NCI-H2107 (cell line): ENCODE measurements around the gene DVL1.
"Not testable (repeated sequence)": the region's sequence is repeated elsewhere in the genome, so short reads cannot be mapped to it uniquely, and the experiment has no call there.

ENCODE experiments used
- DNase-seq: peaks from one replicate; lab custom pipeline; 2025; lab: John Stamatoyannopoulos, UW

DVL1 gene

DNA sequence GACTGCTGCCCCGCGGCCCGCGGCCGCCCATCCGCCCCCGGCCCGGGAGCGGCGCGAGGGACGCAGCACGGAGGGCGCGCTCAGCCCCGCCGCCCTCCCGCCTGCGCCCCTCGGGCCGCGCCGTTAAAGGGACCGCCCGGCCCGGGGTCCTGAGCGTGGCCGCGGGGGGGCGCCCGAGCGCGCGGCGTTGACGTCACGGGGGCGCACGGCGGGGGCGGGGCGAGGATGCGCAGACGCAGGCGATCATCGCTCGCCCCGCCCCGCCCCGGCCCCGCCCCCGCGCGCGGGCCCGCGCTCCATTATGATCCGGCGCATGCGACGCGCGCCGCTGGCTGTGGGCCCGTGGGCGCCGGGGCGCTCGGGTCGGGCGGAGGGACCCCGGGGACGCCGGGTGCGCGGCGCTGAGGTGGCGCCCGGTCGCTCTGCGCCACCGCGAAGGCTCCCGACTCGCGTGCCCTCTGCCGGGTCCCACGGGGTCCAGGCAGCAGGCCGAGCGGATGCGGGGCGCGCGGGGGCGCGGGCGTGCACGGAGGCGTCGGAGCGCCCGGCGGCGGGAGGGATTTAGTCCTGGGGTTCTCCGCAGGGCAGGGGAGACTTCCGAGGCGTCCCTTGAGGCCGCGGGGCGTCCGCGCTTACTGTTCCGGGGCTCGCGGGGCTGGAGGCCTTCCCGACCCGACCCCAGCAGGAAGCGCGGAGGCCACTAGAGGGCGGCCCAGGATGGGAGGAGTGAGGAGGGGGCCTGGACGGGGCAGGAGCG is at the start of gene DVL1:
Gene DVL1, minus strand, starts transcription at position 163 of the 757 bp plus-strand sequence. CDS start 353 bp downstream, outside the sequence.
- no peak for DNase-seq

DNA sequence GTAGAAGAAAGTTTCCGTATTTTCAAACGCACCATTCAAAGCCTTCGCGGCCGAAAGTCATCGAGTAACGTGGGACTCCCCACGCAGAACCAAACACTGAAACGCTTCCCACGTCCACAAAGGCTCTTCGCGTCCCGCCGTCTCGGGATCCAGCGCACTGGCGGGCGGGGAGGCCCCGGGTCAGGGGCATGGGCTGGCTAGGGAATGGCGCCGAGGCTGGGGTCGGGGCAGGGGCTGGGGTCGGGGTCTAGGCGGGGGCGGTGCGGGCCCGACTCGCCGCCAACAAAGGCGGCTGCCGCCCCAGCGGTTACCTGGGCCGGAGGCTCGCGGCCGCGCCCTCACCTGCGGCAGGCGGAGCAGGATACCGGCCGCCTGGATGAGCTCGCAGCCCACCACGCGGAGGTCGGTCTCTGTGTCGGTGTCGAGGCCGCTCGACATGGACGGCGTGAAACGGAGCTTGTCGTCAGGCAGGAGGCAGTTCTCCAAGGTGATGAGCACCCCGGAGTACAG is 49.5 kb upstream of the DVL1 start:
- DNase-seq: no peak

DNA sequence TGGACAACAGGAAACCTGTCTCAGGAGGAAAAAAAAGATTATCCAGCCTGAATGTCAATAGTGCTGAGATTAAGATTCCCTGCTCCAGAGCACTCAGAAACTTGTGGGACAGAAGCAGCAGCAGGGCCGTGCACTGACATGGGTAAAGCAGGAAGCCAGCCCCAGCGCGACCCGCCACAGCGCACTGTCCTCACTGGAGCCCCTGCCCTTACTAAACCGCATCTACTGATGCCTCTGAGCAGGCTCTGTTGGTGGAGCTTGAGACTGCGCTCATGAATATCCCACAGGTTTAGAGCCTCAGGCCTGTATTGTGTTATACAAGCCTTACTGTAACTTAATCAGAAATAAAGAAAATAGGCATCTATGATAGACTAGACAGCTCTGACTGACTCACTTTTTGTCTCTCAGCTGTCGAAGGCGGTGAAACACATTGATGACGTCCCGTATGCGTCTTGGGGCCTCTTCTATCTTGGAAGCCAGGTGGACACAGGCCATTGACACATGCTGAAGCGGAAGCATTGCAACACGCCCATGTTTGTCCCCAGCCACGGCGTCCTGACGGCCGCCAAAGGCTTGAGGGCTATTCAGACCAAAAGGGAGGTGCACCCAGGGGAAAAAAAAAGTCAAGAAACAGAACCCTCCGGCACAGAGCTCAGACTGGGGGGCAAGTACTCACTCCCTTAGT is 48.8 kb upstream of the DVL1 start:
- no peak for DNase-seq

DNA sequence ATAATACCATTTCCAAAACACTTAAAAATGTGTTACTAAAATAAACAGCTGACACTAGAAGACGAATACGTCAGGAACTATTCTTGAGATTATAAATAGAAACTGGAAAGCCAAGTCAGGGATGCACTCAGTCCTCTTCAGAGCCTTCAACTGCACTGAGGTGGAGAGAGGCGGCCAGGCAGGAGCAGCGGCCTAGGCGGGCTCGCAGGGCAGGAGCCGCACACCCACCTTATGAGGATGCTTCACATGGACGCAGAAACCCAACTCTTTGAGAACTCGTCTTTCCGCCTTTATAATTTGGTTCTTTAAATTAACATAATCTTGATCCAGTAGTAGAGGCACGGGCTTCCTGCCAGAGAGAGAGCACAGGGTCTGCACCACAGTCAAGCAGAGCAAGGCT is 45.9 kb upstream of the DVL1 start:
- DNase-seq: no peak

DNA sequence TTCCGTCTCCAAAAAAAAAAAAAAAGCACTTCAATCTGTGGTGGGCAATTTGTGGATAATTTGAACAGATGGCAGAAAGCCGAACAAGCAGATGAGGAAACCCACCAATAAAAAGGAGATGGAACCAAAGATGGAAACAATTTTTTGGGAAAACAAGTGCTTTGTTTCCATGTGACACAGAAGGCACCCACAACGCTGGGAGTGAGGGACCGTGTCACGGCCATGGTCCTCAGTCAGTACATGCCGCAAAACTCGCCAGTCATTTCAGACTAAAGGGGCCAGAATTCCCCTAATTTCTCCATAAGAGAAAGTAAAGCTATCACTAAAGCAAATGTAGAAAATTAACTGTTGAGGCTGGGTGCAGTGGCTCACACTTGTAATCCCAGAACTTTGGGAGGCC is 44.9 kb upstream of the DVL1 start:
- no peak for DNase-seq

DNA sequence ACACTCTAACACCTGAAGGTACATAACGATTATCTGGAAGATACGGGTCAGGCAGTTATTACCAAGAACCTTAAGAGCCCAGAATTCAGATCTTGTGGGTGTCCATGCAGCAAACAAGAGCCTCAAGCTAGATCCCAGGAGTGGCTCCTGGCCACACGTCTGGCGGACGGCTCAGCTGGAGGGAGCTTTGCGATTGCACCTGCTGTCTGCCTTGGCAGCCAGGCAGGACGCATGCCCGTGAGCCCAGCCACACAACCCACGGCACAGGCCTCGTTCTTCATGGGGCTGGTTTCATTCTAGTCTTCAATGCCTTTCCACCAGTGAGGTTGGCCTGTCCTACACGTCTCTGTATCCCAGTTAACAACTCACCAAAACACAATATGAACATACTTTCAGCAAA is 44.2 kb upstream of the DVL1 start:
- DNase-seq: no peak

DNA sequence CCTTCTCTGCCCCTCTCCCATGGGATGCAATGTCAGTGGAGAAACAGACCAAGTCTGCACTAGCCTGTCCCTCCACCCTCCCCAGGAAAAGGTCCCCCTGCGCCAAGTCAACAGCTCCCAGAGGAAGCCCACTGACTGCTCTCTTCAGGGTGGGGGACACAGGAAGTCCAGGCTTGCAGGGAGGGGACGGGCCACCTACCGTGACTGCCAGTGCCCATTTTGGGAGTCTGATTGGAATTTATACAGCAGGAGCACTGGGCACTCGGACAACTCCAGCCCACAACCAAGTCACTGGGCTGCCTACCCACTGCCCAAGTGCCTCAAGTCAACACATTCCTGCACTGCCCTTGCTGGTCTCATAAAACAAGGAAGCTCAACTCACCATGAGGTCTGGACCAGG is 43.8 kb upstream of the DVL1 start:
- DNase-seq: no peak

DNA sequence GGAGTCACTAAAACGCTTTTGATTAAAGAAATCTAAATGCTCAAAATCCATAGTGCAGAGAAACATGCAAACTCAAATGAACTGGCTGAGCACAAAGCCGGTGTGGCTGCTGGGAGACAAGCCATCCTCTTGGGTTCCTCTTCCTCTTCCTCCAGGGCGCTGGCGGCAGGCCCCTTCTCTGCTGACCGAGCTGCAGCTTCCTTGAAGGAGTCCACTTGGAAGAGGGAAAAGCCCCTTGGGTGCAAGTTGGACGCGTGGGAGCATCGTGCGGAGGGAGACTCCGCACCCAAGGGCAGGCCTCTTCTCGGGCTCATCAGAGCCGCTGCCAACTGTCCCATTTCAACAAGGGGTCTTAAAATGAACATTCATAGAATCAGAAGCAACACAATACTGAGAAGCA is 42.0 kb upstream of the DVL1 start:
- DNase-seq: no peak

DNA sequence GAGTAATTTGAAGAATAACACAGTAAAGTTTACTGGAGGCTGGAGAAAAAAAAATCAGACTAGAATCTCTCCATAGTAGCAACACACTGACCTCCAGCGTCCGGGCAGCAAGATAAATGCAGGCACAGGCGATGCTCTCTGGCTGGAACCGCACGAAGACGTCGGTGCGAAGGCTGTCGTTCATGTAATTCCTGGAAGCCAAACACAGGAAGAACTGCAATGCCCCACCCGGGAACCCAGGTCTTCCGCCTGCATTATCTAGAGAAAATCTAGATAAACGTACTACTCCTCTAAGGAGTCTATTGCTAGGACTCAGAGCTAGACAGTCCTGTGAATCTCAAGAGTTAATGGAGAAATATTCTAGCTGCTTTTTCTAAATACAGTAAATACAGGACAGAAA is 41.5 kb upstream of the DVL1 start:
- DNase-seq: no peak

DNA sequence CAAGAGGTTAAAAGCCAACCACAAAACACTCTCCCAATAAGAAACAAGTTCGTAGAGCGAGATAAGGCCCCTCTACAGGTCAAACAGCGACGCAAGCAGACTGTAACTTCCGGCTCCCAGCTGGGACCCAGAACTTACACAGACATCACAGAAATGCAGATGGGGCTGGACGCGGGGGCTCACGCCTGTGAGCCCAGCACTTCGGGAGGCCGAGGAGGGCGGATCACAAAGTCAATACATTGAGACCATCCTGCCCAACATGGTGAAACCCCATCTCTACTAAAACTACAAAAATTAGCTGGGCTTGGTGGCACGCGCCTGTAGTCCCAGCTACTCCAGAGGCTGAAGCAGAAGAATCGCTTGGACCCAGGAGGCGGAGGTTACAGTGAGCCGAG is 38.9 kb upstream of the DVL1 start:
- no peak for DNase-seq

DNA sequence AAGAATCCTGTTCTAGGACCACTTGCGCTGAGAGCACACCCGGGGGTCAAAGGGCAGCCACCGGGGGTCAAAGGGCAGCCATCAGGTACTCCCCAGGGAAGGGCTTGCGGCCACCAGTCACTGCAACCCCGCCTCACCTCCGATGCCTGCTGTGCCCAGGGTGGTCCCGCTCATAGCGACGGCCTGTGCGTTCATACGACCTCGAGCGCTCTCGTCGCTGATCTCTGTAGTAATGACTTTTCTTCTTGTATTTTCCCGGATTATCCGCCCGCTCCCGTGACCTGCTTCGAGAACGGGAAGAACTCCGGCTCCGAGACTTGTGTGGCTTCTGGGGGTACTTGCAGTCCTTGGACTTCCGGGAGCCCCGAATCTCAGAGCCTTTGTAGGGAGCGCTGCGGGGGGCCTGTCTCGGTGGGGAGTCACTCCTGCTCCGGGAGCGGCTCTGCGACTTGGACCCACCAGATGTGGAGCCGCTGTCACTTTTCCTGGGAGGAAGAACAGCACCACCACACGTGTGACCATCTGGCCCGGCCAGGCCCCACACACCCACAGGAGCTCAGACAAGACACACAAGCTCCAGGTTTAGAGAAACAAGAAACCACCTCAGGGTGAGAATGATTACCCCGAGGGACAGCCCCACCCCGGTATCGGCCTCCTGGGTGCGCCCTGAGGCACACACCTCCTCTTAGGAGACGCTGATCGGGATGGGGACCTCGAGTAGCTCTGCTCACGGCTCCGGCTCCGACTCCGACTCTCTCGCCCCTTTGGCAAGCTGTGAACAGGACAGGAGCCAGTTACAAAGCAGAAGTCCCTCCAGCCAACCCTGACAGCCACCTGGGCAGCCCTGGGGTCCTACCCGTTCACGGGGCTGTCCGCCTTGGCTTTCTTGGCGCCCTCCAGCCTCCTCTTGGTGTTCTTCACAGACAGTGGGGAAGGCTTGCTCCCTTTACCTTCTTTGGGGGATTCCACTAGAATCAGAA is 38.2 kb upstream of the DVL1 start:
- no peak for DNase-seq

DNA sequence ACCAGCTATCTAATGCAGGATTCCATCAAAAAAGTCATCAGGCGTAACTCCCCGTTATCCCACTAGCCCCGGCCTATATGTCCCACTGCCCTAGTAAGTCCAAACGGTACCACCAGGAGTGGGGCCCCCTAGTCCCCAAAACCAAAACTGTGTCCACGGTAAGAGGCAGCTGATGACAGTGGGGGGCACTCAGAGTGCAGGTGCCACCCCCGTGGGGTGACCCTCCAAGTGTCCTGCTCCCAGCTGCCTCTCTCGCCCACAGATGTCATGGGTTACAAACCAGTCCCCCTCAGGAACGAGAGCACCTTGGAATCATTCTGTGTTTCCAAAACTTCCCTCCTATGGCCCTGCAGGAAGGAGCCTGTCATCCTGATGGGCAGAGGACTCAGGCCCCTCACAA is 36.7 kb upstream of the DVL1 start:
- no peak for DNase-seq

DNA sequence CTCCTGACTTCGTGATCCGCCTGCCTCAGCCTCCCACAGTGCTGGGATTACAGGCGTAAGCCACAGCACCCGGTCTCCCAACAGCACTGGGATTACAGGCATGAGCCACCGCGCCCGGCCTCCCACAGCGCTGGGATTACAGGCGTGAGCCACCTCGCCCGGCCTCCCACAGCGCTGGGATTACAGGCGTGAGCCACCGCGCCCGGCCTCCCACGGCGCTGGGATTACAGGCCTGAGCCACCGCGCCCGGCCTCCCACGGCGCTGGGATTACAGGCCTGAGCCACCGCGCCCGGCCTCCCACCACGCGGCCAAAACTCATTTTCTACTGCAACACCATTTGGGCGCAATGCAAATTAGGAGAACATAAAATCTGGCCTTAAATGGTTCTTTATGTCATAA is 36.1 kb upstream of the DVL1 start:
- not testable (repeated sequence) for DNase-seq

DNA sequence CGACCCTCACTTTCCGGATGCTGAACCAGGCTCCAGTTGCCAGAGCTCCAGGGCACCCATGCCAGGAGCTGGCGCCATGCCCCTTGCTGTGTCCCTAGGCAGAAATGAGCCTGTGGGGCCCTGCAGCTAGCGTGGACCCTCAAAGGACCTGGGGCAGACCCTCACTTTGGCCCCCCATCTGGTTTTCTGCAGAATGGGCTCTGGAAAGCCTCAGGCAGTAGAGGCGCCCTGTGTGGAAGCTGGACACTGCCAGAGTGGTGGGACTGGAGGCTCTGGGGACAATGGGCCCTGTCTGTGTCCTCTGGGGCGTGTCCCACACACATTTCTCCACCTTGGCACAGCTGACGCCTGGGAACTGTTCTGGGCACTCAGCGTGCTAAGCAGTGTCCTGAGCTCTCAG is 32.1 kb upstream of the DVL1 start:
- no peak for DNase-seq

DNA sequence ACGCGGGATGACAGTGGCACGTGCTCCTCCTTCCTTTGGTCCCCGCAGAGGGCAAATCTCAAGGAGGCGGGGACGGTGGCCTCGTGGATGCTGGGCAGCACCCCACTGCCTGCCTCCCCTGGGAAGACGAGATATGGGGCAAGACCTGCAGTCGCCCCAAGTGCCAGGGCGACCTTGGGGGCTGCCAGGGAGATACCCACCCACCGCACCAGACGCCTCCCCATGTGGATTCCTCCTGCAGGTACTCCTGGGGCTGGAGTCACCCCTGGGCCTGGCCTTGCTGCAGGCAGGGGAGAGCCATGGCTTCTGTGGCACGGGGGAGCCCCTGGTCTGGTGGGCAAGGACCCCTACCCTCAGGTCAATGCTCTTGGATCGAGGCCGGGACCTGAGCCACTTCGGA is 31.6 kb upstream of the DVL1 start:
- no peak for DNase-seq

DNA sequence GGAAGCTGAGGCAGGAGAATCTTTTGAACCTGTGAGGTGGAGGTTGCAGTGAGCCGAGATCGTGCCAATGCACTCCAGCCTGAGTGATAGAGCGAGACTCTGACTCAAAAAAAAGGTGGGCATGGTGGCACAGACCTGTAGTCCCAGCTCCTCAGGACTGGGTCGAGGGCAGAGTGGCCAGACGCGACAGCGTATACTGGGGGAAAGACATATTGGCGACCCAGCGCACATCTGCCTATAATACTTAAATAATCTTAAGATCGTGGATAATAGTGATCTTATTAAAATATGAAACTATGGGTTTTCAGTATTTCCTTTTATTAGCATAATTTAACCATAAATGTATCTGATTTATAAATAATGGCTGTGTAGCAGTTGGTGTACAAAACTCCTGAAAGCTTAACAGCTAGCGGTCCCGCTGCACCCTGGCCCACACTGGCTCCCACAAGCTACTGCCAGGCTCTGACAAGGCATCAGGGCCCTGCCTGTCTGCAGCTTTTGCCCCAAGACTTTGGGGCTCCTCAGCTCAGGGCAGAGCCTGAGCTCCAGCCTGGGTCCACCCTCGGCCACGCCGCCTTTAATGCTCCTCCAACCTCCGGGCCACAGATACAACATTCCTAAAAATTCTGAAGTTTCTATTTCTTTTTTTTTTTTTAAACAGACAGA is 28.5 kb upstream of the DVL1 start:
- DNase-seq: no peak

DNA sequence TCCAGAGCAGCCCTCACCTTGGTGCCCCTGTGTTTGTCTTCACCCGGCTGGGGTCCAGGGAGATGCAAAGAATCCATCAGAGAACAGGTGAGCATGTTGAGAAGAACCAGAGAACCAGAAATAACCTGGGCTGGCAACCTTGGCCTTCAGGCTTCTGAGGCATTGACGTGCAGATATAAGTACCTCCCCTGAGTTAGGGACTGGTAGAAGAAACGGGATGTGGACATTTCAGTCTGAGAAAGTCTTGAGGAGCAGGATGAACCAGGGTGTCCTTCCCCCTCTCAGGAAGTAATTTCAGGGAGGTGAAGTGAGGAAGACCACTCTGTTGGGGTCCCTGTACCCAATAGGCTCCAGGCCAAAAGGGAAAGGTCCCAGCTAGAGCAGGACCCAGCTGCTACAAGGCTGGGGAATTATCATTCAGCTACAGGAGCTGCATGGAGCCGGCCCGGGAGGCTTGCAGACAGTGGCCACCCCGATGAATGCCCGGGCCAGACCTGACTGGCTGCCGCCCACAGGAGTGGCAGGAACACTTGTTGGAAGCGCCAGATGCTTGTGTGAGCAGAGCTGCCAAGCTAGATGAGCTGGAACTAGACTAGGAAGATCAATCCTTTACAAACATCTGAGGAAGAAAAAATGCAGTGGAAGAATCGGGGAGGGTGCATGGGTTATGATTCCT is 27.5 kb upstream of the DVL1 start:
- DNase-seq: no peak

DNA sequence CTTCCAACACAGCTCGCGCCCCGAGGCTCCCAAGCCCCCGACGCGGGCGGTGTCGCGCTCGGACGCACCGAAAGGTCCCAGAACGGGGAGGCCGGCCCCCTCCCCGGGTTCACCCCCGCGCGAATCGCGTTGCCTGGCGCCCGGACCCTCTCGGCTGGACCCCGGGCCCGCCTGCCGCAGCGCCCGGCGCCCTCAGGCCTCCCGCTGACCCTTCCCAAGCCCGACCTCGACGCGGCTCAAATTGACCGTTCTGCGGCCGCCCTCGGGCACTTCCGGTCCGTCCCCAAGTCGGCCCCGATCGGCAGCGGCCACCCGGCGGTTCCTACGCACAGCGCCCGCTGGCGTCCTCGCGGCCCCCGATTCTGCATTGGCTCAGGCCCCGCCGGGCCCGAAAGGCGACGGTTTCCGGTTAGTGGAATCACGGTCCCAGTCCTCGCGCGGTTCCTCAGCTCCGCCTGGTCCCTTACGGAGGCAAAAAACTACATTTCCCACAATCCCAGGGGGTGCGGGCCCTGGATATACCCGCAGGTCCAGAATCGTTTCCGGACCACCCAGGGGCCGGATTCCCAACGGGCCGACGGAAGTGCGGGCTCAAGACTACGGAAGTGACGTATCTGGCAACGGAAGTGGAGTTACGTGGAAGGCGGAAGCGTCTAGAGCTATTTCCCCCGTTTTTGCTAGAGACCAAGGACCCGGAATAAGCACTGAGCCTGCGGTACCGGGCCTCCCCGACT is 25.9 kb upstream of the DVL1 start, which contains the start of gene AURKAIP1:
Gene AURKAIP1, minus strand, starts transcription at position 279 of the 734 bp plus-strand sequence. CDS start 451 bp downstream, outside the sequence.
- peak; percentile 68 for DNase-seq

DNA sequence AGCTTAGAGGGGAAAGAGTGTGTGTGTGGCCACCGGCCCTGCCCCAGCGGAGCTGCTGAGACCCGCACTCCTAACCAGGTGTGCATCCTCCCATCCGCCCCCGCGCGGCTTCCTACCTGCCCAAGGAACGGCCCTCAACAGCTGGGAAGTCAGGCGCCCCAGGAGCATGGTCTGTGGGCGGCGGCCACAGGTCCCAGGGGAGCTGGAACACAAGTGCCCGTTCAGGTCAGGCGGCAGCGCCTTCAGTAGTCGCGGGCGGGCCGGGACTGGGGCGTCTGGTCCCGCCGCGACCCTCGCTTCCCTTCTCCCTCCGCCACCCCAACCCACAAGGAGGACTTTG is 25.3 kb upstream of the DVL1 start:
- DNase-seq: no peak

DNA sequence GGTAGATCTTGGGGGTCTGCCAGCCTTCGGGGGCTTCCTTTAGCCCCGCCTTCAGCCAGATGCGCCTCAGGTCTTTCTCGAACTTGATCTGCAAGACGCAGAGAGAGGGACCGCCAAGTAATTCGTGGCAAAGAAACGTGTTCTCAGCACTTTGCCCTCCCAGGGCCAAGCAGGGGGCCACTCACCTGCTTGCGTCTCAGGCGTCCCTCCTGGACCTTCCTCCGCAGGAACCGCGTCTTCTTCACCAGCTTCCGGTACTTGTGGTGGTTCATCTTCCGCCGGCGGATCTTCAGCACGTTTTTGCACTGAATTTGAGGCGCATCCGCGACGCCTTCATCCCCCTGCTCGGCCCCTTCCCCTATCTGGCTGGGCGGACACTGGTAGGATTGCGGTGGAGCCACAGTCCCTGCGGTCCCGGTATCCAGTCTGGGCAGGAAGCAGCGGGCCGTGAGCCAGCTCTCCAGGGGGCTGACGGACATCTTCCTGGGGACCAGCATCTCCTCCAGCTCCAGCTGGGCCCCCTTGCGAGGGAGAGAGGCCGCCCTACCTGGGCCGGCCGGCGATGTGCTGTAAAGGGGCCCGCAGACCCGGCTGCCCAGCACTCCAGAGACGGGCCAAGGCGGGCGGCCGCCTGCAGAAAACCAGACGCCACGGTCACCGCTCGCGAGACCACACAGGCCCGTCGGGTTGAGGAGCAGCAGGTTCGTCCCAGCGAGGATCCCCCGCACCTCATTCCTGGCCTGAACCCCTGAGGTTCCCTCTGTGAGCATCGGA is 24.8 kb upstream of the DVL1 start:
- DNase-seq: no peak
